Suppressor macrophage treated with lipopolysaccharide for 1 hour (primary cell): ENCODE results near the gene TBX4.
A peak's percentile ranks its signal among the peaks of the same experiment; 100 is the strongest.
"Not testable (repeated sequence)": the region's sequence is repeated elsewhere in the genome, so short reads cannot be mapped to it uniquely, and the experiment has no call there.

Source experiments
- DNase-seq, 3 donors: peaks; one replicate each; pipeline ENCODE4 v3.0.0-alpha.2; 2020 to 2022

TBX4 gene

GRCh38 chr17:61486135-61487120 lies 34.2 kb downstream of the TBX4 start:
- no peak for DNase-seq

- DNase-seq: no peak
Observed at GRCh38 chr17:61487161-61487988, 35.2 kb downstream of the TBX4 start.

DNA sequence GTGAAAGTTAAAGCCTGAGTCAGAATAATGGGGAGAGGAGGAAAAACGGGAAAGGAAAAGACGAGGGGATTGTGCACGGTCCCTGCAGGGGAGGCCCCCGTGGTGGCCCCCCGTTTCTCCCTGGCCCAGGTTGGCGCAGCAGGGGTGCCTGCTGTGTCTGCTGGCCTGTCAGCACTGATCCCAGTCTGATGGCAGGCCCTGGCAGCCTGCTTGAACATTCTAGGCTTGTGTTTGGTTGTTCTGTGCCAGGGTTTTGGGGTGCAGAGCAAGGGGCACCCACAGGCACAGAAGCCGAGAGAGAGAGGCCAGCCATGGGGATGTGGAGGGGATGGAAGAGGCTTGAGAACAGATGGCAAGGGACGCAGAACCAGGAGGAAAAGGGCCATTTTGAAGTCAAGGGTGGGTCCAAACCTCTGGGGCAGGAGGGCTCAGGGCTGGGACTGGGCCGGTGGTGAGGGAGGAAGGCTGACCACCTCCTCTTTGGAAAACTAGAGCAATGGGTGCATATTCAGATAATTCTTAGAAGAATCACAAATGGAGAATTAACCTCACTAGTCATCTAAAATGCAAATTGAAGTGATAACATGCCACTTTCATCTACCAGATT lies 35.9 kb downstream of the TBX4 start:
- DNase-seq: no peak

- no peak for DNase-seq
Observed at GRCh38 chr17:61488878-61489718, 36.9 kb downstream of the TBX4 start.

DNA sequence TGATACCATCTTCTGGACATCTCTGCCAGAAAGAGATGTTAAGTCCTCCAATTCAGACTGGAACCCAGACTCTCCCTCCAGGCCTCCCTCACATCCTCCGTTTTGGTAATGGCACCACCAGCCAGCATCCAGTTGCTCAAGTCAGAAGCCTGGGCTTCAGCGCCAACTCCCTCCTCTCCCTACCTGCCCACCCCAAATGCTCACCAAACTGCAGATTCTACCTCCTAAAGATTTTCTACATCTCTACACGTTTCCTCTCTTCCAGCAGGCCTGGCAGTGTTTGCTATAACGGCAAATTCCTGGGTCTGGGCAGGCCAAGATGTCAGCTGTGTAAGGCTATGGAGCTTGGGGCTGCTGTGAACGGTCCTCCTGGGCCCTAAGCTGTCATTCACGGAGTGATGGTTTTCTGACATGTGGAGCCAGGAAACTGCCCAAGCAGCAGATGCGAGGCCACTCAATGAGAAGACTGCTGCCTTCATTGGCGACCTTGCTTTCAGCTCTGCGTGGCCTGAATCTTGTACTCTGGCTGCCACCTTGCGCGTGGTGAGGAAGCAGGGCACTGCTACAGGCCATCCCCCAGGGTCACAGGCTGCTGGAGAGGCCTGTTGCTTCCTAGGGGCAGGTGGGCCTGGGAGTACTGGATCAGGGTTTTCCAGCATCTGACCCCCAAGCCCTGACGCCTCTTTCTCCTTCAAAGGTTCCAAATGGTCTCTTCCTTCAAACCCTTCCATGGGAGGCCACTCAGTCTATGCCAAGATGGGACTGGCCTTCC lies 37.7 kb downstream of the TBX4 start:
- DNase-seq: no peak

DNA sequence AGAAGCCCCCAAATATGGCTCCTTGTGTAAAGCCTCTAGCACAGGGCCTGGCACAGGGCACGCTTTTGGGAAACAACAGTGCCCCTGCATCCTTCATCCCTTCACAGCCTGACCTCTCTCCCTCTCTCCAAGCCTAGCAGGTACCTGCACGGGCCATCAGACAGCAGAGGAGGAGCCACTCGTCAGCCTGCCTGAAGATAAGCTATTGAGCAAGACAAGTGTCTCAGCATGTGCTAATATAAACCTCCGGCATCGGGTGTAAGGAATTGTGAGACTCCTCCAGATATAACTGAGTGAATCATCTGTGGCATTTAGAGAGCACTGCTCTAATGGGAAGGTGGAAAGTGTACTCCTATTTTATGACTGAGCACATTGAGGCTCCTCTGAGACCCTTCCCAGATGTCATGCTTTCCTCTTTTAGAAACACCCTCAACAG lies 38.3 kb downstream of the TBX4 start:
- no peak for DNase-seq

GRCh38 chr17:61491981-61492380 lies 39.8 kb downstream of the TBX4 start:
- no peak for DNase-seq

DNA sequence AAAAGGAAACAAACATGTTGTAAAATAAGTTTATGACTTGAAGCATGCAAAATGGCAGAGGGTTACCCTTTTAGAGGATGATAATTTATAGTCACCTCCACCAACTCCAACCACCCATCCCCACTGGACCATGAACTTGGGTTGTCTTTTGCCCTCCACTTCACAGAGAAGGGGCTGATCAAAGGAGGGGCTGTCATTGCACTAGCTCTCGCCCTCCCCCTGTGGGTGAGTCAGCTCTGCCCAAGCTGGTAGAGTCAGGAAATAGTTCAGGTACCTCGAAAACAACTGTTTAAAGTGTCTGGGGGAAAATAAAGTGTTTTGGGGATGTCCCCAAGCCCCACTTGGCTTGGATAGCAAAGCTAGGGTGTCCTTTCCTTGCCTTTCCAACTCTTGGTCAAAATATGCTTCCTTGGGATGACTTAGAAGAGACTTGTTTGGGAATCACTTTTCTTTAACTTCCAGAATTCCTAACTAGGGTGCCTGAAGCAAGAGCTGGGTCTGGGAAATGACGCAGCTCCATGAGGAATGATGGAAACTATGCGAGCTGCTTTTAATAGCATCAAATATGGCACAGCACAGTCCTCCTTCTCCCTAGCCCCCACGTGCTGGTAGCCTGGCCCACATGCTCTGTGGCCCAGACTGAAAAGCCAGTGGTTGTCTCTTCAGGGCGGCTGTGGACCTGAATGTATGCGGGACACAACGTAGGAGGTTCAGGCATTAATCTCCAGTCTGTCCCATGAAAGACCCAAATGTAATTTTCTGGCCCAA lies 40.7 kb downstream of the TBX4 start:
- no peak for DNase-seq

- DNase-seq: not testable (repeated sequence)
Observed at GRCh38 chr17:61493830-61494324, 41.7 kb downstream of the TBX4 start.

DNA sequence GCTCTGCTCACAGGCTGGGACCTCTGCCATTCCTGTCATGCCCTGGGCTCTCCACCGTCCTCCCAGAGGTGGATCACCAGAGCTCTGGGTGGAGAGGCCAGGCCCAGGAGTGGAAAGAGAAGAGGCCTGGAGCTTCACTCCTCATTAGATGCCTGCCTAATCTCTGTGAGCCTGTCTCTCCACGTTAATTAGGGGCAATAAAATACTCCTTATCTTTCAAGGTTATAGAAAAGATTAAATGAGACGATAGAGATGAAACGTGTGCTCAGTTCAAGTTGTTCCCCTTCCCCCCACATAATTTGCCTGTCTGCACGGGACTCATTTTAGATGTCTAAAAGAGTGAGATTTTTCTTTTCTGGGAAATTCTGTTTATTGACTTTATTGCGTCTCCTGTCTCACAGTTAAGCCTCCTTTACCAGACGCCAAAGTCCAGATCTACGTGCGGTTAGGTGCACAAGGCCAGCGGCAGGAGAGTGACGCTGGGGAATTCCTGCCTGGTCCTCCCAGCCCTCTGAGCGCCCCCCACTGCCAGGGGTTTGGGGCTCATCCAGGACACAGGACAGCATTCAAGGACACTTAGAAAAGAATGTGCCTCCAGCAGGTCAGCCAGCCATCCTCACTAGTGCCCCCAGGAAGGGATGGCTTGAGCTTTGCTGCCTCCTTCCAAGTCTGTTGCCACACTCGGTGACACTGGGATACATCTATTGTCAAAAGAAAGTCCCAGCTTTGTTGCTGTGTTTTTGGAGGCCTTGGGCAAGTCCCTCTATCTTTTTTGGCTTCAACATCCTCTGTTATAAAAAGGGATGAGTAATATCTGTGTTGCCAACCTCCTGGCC lies 42.3 kb downstream of the TBX4 start:
- DNase-seq: no peak

DNA sequence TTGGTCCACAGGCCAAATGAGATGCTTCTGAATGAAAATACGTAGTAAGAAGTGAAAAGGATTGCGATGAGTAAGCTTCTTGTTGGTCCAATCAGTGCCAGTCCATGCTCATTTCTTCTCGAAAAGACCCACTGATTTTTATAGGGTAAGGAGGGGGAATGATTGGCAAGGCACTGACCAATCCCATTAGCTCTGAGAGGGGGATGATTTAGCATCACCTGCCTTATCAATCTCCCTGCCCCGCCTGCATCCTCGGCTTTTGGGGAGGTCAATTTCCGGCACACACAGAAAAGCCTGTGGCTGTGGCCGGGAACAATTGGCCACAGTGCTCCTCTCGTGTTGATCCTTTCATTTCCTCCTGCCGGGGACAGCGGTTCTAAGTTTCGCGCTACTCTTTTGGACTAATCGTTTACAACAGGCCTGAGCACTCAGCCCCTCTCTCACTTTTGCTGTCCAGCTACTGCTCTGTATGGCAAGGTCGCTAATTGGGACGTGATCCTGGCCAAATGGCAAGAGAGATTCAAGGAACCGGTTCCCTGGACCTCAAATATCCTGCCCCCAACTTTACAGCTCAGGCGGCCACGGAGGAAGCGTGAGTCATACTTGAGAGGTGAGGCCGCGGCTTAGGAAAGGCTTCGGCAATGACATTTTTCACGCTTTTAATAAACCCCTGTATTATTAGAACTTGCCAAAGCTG lies 43.1 kb downstream of the TBX4 start:
- DNase-seq: peak in 1 of 3 donors; percentile 10

- no peak for DNase-seq
Observed at GRCh38 chr17:61496174-61496956, 44.1 kb downstream of the TBX4 start.

DNA sequence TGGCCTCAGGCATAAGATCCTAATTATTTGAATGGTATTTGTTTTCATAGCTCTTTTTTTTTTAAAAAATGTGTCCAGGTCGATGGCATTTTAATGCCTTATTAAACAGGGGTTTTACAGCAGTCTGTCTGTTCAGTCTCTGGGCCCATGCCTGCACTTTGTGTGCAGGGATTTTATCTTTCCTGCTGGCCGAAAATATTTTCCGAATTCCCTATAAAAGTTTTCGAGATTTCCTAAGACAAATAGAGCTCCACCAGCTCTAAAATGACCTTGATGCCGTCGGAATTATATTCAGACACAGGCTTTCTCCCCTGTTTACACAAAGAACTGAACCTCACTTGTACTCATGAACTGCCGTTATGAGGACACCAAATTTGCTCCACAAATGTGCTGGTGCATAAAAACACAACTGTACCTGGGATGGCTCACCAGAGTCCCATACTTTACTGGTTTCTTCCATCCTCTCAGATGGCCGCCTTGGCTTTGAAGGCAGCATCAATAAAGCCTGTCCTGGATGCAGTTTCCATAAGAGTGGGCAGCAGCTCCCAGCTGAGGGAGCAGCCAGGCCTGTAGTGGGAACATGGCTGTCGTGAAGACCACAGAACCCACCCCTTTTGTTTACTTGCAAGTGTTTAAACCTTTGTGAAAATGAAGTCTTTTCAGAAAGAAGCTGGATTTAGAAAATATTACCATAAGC lies 44.9 kb downstream of the TBX4 start:
- no peak for DNase-seq

DNA sequence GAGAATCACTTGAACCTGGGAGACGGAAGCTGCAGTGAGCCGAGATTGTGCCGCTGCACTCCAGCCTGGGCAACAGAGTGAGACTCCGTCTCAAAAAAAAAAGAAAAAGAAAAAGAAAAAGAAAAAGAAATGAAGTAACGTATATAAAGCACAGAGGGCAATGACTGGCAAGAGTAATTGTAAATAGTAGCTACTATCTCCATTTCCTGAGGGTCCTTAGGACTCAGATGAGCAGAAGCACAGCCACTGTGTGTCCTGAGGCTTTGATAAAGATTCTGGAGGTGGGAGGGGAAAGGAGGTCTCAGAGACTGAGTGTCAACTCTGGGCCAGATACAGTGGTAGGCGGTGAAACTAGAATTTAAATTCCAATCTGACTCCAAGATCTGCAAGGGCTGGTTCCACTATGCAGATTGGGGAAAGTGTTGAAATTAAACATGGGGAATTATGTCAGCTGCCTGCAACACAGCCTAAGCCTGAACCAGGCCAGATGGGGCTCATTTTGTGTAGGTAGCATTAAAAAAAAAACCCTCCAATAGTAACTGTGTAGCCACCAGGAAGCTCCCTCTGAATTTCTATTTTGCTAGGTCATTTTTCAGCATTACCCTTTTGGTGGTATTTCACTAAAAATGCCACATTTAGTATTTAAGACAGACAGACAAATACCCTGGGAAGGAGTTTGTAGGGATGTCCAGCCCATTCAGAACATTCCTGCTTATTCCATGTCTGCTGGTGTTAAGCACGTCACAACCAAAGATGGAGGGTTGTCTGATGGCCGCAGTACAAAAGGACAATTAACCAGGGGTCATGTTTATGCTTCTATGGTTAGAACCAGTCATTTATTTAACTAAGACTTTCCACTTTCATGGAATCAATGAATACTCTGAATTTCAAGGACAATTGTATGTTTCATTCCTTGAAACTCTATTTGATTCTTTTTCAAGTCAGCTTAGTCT lies 46.1 kb downstream of the TBX4 start:
- no peak for DNase-seq

GRCh38 chr17:61499632-61500031 lies 47.4 kb downstream of the TBX4 start:
- DNase-seq: no peak

DNA sequence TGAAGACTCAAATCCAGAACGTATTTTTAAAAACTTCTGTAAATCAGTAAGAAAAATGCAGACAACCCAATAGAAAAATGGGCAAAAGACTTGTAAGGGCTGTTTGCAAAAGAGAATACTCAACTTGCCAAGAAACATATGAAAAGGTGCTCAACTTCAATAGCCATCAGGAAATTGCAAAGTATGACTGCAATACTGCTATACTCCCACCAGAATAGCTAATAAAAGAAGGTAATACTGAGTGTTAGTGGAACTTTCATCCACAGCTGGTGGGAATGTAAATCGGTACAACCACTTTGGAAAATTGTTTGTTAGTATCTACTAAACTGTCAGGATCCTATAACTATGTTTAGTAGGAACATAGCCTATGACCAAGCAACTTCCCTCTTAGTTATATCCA lies 48.1 kb downstream of the TBX4 start:
- DNase-seq: no peak
